CD4-positive, alpha-beta T cell treated with Interleukin-15 for 1 hour (primary cell): ENCODE results near the gene MAP3K4.

ENCODE experiments used
- DNase-seq: peaks from one replicate; pipeline ENCODE4 v3.0.0-alpha.2; 2020

MAP3K4 gene

DNA sequence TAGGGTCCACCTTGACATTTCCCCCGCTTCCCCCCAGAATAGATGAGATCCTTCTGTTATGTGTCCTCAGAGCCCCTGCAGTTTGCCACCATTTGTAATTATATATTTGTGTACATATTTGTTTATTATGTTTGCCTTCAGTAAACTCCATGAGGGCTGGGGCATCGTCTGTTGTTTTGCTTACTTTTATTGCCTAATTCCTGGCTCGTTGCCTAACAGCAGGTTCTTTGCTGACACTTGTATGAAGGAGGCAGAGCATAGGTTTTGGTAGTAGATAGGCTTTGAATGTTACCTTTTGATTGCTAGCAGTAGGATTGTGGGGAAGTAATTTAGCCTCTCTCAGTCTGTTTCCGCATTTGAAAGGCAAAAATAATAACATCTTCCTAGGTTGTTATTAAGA, 9.9 kb downstream of the MAP3K4 start:
- no peak for DNase-seq

DNA sequence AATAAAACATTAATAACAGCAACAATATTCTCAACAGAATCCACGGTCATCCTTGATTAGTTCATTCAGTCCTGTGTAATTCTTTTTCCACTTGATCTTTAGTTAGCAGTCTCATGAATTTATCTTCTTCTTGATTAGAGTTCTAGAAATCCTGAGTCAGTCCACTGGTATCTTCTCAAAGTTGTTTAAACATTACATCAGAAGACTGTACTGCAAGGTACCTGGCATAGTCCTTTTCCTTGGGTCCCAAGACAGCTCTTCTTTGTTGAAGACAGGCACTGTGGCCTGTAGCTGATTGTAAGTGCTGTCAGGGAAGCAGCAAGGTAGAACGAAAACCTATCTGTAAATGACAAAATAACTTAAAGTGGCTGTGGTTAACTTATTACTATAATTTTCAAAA, 11.8 kb downstream of the MAP3K4 start:
- DNase-seq = no peak

DNA sequence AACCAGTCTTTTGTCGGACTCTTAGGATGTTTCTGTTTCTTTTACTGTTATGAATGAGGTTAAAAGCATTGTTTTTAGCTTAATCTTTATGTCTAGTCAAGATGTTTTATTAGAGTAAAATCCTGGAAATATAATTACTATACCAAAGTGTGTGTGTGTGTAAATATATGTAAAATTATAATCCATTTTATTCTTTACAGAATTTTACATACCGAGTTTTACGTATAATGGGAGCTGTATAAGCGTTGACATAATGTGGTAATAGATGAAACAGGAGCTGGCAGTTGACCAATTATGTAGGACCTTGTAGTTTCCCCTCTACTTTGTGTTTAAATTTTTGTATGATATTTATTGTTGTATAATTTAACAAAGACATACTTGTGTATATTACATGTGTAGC, 16.7 kb downstream of the MAP3K4 start:
- DNase-seq = no peak

DNA sequence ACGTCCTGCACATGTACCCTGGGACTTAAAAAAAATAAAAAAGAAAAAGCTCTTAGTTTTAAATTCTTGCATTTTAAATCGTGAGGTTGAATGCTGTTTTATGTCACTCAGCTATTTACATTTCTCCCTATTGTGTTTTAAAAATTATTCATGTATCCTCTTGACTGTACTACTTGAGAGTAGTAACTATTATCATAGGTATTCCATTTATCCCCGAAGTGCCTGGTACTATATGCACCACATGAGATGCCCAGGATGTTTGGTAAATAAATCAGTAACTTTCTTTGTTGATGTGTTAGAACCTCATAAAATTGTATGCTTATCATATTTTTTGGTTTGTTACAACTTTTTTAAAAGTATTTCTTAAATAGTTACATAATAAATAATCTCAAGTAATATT, 18.4 kb downstream of the MAP3K4 start:
- no peak for DNase-seq

DNA sequence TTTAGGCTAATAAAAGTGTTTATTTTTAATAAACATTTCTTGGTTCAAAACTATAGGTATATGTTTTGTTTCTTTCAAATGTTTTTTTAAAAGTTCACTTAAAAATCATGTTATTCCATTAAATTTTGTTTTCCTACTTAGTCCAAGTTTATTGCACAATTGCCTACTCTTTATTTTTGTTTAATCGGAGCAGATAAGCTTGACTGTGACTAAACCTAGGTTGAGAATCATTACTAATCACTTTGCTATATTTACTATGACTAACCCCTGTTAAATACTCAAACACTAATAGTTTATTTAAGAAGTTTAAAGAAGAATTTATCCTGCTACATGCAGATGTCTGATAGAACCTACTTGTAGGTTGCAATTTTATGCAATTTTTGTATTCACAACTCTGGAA, 18.8 kb downstream of the MAP3K4 start:
- no peak for DNase-seq

DNA sequence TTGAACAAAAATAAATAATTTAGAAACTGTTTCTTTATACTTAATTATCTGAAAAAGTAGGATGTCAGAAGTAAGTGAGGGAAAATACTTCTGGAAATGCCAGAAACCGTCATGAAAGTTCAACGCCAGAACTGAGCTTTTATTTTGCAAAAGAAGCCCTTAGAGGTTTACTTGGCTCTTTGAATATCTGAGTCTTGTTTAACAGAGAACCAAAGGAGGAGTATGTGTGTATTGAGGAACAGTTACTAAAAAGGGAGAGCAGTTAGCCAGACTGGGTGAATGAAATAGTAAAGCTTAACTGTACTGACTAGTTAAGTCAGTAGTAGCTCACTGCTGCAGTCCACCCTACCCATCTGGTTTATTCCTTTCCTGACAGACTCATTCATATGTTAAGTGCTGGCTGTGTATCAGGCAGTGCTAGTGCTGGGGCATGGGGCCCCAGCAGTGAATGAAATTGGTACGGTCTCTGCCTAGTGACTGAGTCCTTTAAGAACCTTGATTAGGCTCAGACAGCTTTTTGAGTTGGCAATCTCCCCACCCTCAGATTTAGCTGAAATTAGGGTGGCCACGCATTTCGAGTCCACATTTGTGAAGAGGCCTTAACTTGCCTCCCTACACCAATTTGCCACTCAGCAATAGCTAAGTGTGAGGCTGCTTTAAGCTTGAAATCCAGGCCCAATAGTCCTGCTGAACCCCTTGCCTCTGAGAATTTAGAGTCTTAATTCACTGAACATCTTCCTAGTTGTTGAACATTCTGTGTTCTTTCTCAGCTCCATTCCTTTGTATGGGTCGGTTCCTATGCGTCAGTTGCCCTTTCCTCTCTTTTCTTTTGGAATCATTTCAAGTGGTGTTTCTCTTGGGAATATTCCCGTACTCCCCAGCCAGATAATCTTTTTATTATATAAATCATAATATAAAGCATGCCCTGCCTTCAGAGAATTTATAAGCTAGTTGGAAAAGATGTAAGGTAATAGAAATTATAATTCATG, 20.2 kb downstream of the MAP3K4 start:
- DNase-seq = no peak

GRCh38 chr6:161013695-161014094, 22.1 kb downstream of the MAP3K4 start:
- DNase-seq = no peak

- DNase-seq = no peak
These were observed 26.4 kb downstream of the MAP3K4 start for GRCh38 chr6:161017766-161018564.

DNA sequence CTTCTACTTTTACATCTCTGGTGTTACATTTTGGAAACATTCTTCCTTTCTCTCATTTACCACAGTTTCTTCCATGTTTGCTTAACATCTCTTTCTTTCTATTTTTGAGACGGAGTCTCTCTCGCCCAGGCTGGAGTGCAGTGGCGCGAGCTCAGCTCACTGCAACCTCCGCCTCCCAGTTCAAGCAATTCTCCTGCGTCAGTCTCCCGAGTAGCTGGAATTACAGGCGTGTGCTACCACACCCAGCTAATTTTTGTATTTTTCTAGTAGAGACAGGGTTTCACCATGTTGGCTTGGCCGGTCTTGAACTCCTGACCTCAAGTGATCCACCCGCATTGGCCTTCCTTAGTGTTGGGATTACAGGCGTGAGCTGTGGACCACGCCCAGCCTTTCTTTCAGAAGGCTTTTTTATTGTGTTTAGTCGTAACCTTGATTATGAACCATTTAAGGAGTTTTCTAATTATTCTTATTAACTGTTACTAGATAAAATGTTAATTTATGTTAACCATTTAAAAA, 27.8 kb downstream of the MAP3K4 start:
- no peak for DNase-seq

- no peak for DNase-seq
These were observed 30.0 kb downstream of the MAP3K4 start for GRCh38 chr6:161021543-161021942.

- DNase-seq = no peak
These were observed 30.6 kb downstream of the MAP3K4 start for GRCh38 chr6:161021998-161022743.

- DNase-seq = no peak
These were observed 31.7 kb downstream of the MAP3K4 start for GRCh38 chr6:161023316-161023715.

- DNase-seq = no peak
These were observed 32.9 kb downstream of the MAP3K4 start for GRCh38 chr6:161024364-161024920.

DNA sequence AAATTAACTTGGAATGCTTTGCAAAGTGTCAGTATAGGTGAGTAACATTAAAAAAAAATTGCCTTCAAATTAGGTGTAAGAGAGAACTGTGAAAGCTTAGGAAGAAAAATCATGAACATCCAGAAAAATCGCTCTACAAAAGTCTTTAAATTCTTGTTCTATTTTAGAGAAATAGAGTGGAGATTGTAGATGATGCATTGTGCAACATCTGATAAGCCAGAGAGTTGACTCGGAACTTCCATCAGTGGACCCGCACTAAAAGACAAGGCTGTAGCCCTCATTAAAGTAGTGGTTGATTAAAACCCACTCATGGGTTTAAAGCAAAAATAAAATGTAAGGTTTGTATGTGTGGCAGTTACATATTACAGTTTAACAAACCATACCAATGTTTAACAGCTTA, 35.8 kb downstream of the MAP3K4 start:
- no peak for DNase-seq

GRCh38 chr6:161029195-161029809, 37.7 kb downstream of the MAP3K4 start:
- DNase-seq = no peak

DNA sequence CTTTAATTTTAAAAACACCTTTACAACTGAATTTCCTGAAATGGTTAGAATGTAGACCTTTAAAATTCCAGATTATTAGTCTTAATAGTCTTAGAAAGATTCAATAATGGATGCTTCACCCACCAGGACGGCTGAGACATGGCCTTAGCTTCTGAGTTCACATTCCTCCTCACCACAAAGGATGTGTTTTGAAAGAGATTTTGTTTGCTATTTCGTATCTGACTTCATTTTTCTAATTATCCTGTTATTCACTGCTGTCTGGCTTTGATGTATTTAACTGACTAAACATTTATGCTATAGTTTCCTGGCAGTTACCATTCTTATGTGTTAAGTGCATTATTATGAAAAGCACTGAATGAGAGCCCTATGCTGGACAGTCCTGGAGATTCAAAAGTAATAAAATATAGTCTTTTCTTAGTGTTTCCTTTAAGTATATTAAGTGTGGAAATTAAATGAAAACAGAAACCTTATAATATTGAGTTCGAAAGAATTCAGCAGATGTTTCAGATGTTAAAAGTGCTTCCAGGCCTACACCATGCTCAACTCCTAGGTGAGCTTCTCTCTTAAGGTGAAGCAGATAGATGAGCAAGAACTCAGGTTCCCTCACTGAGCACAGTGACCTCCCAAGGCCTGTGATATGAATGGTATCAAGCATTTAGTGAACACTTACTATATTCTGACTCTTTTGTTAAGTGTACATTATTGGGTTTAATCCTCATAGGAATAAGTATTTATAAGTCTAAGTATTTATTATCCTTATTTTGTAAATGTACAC, 40.3 kb downstream of the MAP3K4 start:
- DNase-seq = no peak

GRCh38 chr6:161033667-161034066, 42.1 kb downstream of the MAP3K4 start:
- DNase-seq = no peak

DNA sequence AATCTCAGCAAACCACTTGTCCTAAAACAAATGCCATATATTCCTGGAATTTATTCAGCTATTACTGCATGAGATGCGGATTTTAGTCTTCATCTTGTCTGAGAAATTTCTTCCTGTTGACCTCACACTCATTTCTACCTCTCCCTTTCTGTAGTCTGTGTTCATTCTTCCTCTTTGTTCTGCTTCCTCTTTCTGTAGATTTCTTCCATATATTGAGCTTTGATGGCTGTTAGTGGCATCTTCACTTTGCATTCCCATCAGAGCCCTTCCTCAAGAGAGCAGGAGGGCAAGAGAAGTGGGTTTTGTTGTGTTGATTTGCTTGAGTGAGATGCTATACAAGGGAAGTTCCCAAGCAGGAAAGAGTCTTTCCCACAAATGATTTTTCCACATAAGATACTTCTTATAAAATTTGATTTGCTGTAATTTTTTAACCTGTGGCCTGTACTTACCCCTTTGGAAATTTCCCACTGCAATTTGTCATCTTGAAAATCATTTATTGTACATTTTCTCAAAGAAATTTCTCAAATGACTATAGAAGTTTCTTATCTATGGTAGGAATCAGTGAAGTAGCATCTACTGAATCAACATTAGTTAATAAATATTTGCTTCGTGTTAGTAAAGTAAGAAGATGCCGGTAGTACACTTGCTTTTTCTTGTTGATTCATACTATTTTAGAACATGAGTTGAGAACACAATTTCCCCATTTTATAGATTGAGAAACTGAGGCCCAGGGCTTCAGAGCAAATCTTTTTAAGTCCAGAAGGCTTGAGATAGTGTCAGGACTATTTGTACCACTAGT, 43.8 kb downstream of the MAP3K4 start:
- DNase-seq = no peak

- DNase-seq = no peak
These were observed 44.4 kb downstream of the MAP3K4 start for GRCh38 chr6:161035981-161036263.

DNA sequence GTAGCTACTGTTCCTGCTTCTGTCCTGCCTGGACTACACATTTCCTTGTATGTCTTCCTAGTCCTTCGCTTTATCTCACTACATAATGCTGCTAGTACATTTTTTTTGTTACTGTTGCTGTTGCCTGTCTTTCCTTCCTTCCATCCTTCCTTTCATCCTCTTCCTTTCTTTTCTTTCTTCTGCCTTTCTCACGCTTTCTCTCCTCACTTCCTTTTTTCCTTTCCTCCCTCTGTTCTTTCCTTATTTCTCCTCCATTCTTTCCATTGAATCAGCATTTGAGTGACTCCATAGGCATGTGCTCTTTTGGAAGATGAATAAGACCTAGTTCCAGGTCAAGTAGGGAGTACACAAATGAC, 46.3 kb downstream of the MAP3K4 start:
- no peak for DNase-seq
